Measurements from ENCODE around the gene B4GALNT4.
"Not testable (repeated sequence)": the region's sequence is repeated elsewhere in the genome, so short reads cannot be mapped to it uniquely, and the experiment has no call there.

The B4GALNT4 gene

DNA sequence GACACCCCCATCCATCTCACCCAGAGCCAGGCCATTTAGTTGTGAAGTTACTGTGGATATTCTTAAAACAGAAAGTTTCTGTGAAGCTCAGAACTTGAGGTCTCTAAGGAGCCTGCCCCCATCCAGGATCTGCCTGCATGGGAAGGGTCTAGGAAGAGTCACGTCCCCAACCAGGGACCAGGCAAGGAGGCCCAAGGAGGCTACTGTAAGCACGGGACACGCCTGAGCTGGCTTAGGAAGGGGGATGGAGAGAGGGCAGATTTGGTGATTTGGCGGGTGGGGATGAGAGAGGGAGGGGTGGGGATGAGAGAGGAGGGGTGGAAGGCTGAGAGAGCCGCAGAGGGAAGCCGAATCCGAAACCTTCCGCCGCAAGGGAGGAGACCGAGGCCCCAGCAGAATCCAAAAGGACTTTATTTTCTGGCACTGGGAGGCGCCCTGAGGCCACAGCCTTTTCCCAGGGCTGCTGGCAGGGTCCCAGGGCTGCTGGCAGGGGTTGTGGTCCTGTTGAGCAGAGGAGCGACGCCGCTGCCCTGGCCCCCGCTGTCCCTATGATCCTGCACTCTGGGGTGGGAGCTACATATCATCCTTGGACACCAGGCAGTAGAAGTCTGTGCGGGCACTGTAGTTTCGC, 36.1 kb downstream of the B4GALNT4 start:
- DNase-seq (ENCODE audit: extremely low spot score, insufficient read length, low read depth) (no peak), FAIRE-seq (no peak)

DNA sequence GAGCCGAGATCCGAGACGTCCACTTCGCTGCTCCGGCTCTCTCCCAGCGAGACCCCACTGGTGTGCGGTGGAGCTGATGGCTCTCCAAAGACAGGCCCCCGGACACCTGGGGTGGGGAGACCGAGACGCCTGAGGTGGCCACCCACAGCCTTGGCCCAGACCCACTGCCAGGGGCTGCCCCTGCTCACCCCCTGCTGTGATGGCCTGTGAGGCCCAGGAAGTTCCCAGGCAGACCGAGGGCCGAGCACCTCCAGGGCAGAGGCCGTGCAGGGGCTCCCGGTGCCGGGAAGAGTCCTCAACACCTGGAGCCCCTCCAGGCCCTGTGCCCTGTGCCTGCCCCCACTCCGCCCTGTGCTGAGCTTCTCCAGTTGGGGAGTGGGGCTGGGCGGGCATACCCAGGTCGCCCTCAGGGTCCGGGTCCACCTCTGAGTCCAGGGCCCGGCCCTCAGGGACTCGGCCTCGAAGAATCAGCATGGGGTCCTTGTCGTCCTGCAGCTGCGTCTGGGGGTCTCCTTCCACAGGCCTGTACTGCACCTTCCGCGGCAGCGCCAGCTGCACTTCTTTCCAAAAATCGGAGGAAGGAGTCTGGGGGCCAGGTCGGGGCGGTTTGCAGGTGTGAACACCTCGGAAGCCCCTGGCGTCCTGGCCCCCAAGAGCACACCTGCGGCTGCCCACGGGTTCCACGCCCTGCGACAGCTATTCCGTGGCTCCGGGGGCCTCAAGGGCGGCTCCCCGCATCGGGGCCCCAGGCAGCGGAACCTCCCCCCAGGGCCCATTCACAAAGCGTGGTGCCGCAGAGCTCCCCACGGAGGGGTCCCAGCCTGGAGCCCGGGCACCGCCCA, 36.9 kb downstream of the B4GALNT4 start:
- FAIRE-seq: no peak
- DNase-seq (ENCODE audit: extremely low spot score, insufficient read length, low read depth): no peak

DNA sequence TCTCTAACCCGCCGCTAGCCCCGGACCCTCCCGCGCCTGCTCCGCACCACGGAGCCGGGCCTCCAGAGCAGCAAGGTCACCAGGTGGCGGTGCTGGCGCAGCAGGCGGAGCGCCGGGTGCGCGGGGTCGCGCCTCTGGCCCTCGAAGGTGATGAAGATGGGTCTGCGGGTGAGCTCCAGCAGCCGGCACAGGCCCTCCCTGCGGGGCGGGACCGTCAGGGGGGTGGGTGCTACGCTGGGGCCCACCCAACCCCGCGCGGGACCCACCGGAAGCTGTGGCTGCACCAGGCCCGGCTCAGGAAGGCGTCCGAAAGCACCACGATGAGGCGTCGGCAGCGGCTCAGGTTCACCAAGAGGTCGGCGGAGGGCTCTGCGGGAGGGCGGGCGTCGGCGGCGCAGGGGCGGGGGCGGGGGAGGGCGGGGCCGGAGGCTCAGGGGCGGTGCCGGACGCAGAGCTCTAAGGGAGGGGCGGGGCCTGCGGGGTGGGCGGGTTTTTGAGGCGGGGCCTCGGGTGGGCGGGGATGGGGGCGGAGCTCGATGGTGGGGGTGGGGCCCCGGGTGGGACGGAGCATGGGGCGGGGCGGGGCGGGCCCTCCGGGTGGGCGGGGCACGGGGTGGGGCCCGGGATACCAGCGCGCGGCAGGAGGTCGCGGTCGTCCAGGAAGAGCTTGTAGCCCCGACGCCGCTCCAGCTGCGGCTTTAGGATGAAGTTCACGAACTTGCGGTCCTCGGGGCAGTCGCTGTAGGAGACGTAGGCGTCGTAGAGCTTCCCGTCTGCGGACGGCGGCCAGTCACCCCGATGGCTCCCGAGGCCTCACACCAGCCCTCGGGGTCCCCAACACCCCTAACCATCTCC, 37.7 kb downstream of the B4GALNT4 start:
- peak; percentile 81 for FAIRE-seq
- peak; percentile 80 for DNase-seq (ENCODE audit: extremely low spot score, insufficient read length, low read depth)

DNA sequence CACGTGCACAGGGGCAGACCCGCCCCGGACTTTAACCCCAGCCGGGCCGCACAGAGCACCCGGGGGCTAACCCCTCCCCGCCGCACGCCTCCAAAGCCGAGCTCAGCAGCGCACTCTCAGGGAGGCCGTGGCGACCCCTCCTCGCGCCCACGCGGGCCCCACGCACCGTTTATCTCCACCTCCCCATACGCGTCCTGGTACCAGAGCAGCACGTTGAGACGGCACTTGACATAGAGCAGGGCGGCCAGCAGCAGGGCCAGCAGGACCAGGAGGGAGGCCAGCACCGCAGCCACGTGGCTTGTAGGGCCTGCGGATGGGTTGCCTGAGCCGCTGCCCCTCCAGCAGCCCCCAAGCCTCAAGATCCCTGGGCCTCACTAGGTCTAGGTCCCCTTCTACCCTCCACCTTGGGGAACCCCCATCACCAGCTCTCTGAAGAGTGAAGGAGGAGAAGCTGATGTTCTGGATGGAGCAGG, 38.4 kb downstream of the B4GALNT4 start:
- no peak for DNase-seq (ENCODE audit: extremely low spot score, insufficient read length, low read depth)
- no peak for FAIRE-seq

DNA sequence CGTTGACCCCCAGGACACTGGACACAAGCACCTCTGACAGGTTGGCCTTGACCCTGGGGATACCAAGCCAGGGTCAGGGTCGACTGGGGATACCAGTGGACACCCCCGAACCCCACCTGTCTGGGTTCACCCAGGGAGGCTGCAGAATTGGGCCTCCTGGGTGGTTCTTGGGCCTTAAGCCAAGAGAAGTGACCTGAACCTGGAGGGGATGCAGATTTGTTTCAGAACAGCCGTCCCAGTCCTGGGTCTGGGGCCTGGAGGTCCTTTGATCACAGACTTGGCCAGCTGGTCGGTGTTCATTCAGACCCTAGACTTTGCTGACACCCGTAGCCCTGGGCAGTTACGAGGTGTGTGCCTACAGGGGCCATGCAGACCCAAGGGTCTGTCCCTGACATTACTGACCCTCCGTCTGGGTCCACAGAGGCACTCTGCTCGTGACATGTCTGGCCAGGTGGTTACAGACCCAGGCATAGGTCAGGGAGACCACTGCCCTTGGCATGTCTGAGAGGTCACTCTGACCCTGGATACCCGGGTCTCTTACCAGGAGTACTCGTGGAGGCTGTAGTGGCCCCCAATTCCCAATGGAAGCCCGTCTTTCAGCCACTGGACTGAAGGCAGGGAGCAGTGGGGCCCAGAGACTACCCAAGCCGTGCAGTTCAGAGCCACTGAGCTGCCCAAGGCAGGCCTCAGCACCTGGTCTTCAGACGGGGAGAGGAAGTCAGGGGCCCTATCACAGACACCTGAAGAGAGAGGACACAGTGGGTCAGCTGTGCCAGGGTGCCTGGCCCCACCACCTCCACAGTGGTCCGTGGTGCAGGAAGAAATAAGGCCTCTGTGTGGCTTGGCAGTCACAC, 39.1 kb downstream of the B4GALNT4 start:
- no peak for FAIRE-seq

DNA sequence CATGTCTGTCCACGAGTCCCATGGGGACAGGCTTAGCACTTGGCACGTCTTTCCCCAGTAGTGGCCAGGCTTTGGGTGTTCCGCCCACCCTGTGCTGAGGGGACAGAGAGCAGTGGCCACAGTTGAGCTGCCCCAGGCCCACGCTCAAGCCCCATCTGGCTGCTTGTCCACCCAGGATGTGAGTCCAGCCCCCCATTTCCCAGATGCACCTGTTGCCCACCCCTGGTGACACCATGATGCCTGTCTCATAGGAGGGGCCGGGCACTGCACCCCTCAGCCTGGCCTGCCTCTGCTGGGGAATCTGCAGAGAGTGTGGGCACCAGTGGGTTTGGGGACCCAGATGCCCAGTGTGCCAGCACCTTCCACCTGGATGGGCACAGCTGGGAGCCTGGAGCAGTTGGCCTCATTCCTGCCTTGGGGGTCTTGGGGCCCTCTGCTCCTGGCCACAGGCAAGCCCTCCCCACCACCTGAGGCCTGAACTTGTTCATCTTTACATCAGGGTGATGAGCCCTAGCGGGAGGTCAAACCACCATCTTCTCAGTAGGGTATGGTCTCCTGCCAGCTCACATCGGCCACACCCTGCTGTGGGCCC, 39.8 kb downstream of the B4GALNT4 start:
- no peak for DNase-seq (ENCODE audit: extremely low spot score, insufficient read length, low read depth)
- FAIRE-seq: no peak

More for the DNA sequence above, 39.1 kb downstream of the B4GALNT4 start:
- no peak for DNase-seq (ENCODE audit: extremely low spot score, insufficient read length, low read depth)

DNA sequence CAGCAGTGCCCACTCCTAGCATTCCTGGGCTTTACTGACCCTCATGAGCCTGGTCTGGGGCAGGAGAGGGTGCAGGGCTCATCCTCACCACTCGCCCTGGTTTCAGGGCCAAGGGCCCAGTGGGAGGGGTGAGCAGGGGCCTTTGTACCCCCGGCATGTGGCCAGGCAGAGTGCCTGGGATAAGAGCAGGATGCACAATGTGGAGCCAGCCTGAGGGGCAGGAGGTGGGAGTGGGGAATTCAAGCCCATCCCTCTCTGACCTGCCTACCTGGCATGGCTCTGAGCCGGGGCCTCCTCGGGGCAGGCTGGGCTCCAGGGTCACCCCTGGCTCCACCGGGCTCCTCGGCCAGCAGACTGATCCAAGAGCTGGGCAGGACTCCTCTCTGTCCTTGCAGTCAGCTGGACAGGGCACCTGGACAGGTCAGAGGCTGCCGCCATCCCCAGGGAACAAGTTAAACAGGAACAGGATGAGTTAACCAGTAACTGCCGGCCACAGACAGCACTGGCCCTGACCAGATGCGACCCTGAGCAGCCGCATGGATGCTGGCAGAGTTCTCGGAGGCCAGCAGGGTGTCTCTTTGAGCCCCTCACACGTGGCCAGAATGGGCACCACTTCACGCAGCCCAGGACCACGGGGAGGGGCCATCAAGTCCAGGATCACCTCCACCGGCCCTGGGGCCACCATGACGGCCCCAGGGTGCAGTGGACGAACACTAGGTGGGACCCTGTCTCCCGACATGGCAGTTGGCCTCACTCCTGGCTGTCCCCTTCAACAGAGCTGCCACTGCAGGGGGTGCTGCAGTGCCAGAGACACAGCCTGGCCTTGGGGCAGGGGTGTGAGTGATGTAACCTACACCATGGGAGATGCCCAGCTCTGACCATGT, 40.5 kb downstream of the B4GALNT4 start:
- DNase-seq (ENCODE audit: extremely low spot score, insufficient read length, low read depth) (no peak), FAIRE-seq (no peak)

DNA sequence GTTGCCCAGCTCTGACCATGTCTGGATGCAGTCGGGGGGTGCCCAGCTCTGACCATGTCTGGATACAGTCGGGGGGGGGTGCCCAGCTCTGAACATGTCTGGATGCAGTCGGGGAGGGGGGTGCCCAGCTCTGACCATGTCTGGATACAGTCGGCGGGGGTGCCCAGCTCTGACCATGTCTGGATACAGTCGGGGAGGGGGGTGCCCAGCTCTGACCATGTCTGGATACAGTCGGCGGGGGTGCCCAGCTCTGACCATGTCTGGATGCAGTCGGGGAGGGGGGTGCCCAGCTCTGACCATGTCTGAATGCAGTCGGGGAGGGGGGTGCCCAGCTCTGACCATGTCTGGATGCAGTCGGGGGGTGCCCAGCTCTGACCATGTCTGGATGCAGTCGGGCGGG, 41.4 kb downstream of the B4GALNT4 start:
- not testable (repeated sequence) for FAIRE-seq; DNase-seq (ENCODE audit: extremely low spot score, insufficient read length, low read depth)

DNA sequence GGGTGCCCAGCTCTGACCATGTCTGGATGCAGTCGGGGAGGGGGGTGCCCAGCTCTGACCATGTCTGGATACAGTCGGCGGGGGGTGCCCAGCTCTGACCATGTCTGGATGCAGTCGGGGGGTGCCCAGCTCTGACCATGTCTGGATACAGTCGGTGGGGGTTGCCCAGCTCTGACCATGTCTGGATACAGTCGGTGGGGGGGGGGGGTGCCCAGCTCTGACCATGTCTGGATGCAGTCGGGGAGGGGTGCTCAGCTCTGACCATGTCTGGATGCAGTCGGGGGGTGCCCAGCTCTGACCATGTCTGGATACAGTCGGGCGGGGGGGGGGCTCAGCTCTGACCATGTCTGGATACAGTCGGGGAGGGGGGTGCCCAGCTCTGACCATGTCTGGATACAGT, 42.2 kb downstream of the B4GALNT4 start:
- DNase-seq (ENCODE audit: extremely low spot score, insufficient read length, low read depth); FAIRE-seq: not testable (repeated sequence)

DNA sequence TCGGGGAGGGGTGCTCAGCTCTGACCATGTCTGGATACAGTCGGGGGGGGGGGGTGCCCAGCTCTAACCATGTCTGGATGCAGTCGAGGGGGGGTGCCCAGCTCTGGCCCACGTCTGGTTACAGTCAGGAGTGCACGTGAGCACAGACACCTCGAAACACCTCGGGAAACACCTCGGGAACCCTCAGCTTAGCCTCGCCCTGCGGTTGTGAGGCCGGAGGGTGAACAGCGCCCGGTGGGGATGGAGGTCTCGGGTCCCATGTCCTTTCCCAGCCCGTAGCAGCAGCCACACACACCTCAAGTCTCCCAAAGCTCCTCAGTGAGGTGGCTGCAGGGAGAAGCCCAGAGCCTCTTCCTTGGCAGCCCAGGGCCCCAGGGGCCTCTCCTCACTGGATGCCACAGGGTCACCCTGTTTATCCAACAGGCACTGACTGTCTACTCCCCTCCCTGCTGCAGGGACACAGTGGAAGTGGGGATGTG, 43.4 kb downstream of the B4GALNT4 start:
- FAIRE-seq: no peak

DNA sequence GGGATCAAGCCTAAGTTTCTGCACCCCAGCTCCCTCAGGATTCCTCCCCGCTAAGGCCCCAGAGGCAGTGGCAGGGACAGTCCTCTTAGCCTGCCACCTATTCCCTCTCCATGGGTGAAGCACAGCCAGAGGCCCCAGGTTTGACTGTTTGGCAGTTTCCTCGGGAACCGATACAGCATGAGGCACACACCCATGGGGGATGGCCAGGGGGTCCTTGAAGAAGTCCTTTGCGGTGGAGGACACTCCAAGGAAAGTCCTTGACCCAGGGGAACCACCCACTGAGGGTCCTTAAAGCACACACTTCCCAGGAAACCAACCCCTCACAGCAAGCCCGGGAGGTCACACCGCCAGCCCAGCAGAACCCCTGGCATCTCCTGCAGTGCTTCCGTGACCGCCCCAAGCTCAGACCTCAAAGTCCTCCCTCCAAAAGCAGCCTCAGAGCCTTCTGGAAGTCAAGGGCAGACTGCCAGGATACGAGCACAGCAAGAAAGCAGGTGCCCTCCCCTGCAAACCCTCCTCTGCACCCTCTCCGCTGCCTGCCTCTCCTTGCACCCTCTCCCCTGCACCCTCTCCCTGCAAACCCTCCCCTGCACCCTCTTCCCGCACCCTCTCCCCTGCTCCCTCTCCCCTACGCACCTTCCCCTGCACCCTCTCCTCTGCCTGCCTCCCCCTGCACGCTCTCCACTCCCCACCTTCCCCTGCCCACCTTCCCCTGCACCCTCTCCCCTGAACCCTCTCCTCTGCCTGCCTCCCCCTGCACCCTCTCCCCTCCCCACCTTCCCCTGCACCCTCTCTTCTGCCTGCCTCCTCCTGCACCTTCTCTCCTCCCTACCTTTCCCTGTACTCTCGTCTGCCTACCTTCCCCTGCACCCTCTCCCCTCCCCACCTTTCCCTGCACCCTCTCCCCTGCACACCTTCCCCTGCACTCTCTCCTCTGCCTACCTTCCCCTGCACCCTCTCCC, 44.1 kb downstream of the B4GALNT4 start:
- no peak for DNase-seq (ENCODE audit: extremely low spot score, insufficient read length, low read depth)
- FAIRE-seq: no peak

More for the DNA sequence above, 43.4 kb downstream of the B4GALNT4 start:
- DNase-seq (ENCODE audit: extremely low spot score, insufficient read length, low read depth): no peak

DNA sequence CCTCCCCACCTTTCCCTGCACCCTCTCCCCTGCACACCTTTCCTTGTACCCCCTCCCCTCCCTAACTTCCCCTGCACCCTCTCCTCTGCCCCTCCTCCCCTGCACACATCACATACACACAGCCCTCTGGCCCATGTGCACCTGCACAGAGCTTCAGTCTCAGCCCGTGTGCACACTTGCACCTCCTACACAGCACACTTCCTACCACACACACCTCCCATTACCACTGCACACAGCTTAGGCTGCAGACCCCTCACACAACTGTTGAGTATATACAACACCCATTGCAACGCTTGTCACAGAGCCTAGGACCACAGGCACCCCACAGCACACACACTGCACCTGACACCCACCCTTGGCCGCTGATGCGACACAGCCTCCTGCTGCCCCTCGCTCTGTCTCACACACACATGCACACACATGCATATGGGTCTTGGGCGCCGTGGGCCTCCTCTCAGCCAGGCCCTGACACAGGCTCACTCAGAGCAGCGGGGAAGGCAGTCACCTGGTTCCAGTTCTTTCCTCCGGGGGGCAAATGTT, 45.1 kb downstream of the B4GALNT4 start:
- DNase-seq (ENCODE audit: extremely low spot score, insufficient read length, low read depth): no peak
- FAIRE-seq: no peak

DNA sequence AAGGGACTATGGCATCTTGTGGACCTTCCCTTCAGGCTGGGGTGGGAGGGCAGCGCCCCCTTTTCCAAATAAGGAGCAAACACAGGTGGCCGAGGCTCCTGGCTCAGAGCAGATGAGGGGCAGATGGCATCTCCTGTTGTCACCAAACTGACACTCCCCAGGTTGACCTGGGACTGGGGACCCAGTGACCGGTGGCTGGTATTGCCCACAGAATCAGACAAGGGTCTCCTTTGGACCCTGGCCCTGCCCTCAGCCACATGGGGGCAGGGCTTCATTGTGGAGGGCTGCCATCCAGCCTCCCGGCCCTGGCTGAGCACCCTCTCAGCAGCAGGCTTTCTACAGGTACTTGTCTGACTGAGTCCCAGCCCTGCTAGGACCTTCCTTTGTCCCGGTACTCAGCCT, 46.3 kb downstream of the B4GALNT4 start:
- no peak for FAIRE-seq

DNA sequence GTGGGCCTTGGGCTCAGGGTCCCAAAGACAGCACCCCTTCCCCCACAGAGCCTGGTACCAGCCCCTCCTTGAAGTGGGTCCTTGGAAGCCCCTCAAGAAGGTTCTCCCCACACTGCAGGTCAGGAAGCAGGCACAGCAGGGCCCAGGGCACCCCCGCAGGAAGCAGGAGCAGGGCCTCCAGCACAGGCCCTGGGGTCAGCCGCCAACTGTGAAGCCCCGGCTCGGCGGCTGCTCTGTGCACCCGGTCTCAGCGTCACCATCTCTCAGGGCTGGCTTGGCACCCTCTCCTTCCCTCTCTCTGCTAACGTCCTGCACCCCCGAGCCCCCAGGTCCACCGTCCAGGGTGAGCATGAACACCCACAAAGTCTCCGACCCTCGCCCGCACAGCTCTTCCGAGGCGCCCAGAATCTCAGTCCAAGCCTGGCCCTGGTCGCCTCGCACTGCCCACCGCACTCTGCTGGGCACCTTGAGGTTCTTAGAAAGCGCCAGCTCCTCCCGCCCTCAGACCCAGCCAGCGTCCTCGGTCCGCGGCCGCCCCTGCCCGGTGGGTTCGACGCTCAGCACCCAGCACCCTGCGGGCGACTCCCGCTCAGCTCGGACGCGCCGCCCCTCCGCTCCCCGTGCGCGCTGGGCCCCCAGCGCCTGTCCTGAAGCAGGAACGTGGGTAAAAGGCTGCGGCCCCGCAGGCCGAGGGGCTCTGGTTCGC, 46.9 kb downstream of the B4GALNT4 start:
- FAIRE-seq (no peak), DNase-seq (ENCODE audit: extremely low spot score, insufficient read length, low read depth) (no peak)

More for the DNA sequence above, 46.3 kb downstream of the B4GALNT4 start:
- no peak for DNase-seq (ENCODE audit: extremely low spot score, insufficient read length, low read depth)

DNA sequence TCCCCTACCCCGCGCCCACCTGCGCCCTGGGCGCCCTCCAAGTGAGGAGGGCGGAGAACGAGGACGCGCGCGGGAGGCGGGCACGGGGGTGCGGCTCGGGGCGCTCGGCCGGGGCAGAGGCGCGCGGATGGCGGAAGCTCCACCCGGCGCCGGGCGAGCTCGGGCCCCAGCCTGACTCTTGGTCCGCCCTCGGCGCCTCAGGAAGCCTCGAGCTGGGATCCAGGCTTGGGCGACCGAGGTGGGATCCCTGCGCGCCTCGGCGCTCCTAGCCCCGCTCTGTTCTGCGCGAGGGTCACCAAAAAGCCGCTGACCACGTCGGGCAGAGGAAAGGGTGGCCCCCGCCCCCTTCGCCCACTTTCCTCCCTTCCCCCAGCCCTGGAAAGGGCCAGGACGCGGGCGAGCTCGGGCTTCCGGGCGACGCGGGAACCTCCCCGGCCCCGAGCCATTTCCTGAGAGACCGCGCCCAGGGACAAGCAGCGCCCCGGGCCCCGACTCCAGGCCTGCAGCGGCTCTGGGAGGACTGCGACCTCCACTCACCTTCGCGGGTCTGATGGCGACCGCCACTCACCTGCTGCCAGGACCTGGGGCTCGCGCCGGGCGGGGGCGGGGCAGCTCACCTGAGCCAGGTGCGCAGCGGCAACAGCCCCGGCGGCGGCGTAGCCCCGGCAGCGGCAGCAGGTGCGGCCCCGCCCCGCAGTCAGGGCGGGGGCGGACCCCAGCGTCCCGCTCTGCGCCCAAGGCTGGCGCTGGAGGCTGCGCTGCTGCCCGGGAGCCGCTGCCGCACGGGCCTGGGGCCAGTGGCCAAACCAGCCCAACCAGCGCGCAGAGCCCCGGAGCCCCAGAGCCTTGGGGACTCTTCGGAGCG, 47.7 kb downstream of the B4GALNT4 start:
- DNase-seq (ENCODE audit: extremely low spot score, insufficient read length, low read depth): no peak
- FAIRE-seq: no peak

All from GM18507 (cell line).